Keratinocyte (primary cell): ENCODE data around the gene CREB1. TPM values are rescaled to one million over a fixed set of nuclear protein-coding genes. Genes with fewer than 3 reads are reported as not detected.

Source experiments
- DNase-seq: peaks from one replicate; pipeline ENCODE4 v3.0.0-alpha.2; 2011; ENCODE audit warnings: low read depth, missing footprints, low spot score
- FAIRE-seq: peaks from 2 replicates; lab custom pipeline; 2011; peaks lifted over from hg19 to GRCh38; lab: Jason Lieb, UNC
- H2AFZ ChIP-seq: 2 replicates; pipeline ENCODE4 v1.6.0; 2012; ENCODE audit warnings: low read length, control low read depth, inconsistent platforms; ENCODE audit not compliant: control insufficient read depth
- H3K27ac ChIP-seq: 2 replicates; pipeline ENCODE4 v1.5.1; 2011; ENCODE audit warnings: low read length; ENCODE audit not compliant: control insufficient read depth, insufficient read depth
- H3K27me3 ChIP-seq: 3 replicates; pipeline ENCODE4 v1.6.0; 2011; ENCODE audit warnings: low read length; ENCODE audit not compliant: control insufficient read depth, insufficient read depth; ENCODE audit errors: extremely low read depth
- H3K36me3 ChIP-seq, 2 experiments: 2 replicates in 1 of 2; 3 replicates in 1 of 2; pipeline ENCODE4 v1.5.1; 2011; ENCODE audit warnings: low read length in 2 of 2, mild to moderate bottlenecking in 1 of 2; ENCODE audit not compliant: control insufficient read depth in 2 of 2, insufficient read depth in 2 of 2; ENCODE audit errors: extremely low read depth in 1 of 2
- H3K4me1 ChIP-seq: 3 replicates; pipeline ENCODE4 v1.5.1; 2011; ENCODE audit warnings: low read length; ENCODE audit not compliant: control insufficient read depth, insufficient read depth; ENCODE audit errors: extremely low read depth
- H3K4me2 ChIP-seq: 3 replicates; pipeline ENCODE4 v1.6.0; 2011; ENCODE audit warnings: low read depth, low read length; ENCODE audit not compliant: control insufficient read depth, insufficient read depth; ENCODE audit errors: extremely low read depth
- H3K4me3 ChIP-seq, 3 experiments: fragments of 200-600 bp in 1 of 3; sonication (generic) in 1 of 3; 2 replicates in 2 of 3; 3 replicates in 1 of 3; pipeline ENCODE4 v1.5.1; 2011 to 2016; ENCODE audit warnings: low read length in 3 of 3, mild to moderate bottlenecking in 3 of 3, control low read depth in 2 of 3, inconsistent platforms in 1 of 3, low read depth in 1 of 3, mixed read lengths in 1 of 3, mixed run types in 1 of 3, moderate library complexity in 1 of 3; ENCODE audit not compliant: control insufficient read depth in 2 of 3, insufficient read depth in 2 of 3; ENCODE audit errors: extremely low read depth in 1 of 3
- H3K79me2 ChIP-seq: 2 replicates; pipeline ENCODE4 v1.6.0; 2012; ENCODE audit warnings: low read length; ENCODE audit not compliant: control insufficient read depth, insufficient read depth
- H3K9ac ChIP-seq: 3 replicates; pipeline ENCODE4 v1.6.0; 2011; ENCODE audit warnings: low read length; ENCODE audit not compliant: control insufficient read depth, insufficient read depth; ENCODE audit errors: extremely low read depth
- H3K9me1 ChIP-seq: 3 replicates; pipeline ENCODE4 v1.6.0; 2011; ENCODE audit warnings: low read length; ENCODE audit not compliant: control insufficient read depth, insufficient read depth; ENCODE audit errors: extremely low read depth
- H3K9me3 ChIP-seq: 2 replicates; pipeline ENCODE4 v1.5.1; 2012; ENCODE audit warnings: low read depth, low read length; ENCODE audit not compliant: control insufficient read depth
- H4K20me1 ChIP-seq: 3 replicates; pipeline ENCODE4 v1.6.0; 2011; ENCODE audit warnings: low read length; ENCODE audit not compliant: control insufficient read depth, insufficient read depth; ENCODE audit errors: extremely low read depth
- EZH2 ChIP-seq: IDR thresholded peaks from one replicate; pipeline ENCODE4 v1.6.1; 2012; ENCODE audit warnings: inconsistent platforms, mild to moderate bottlenecking, low read length, moderate library complexity
- dilution Hi-C: fragments of 300-500 bp; cut with MboI; formaldehyde crosslinking; loops from one replicate; pipeline ENCODE4 v1.7.0; 2020; ENCODE audit warnings: low sequenced_read_pairs; ENCODE audit not compliant: extremely low pct_ligation_motif_present
- polyA plus RNA-seq, 5 experiments: library from polyadenylated mRNA; depleted of rRNA in 3 of 5; stranded (reverse) in 3 of 5; stranded (forward) in 1 of 5; unstranded in 1 of 5; fragments of >200 nt; gene quantifications; 1 replicate in 1 of 5; 2 replicates in 3 of 5; 3 replicates in 1 of 5; pipeline versions ENCODE4 v1.2.1 to v1.2.3, GENCODE V29; 2011 to 2012; ENCODE audit warnings: missing spikeins in 2 of 5, low read depth in 1 of 5, low replicate concordance in 1 of 5
- TF ChIP-seq, protein P1 (sequence below), 3 experiments: IDR thresholded peaks in 1 of 3; conservative IDR thresholded peaks in 1 of 3; optimal IDR thresholded peaks in 1 of 3; 2 replicates in 2 of 3; 3 replicates in 1 of 3; pipeline versions ENCODE3 to v1.5.1; 2011; ENCODE audit warnings: low read length in 3 of 3, mild to moderate bottlenecking in 3 of 3, moderate library complexity in 2 of 3, control low read depth in 1 of 3, inconsistent platforms in 1 of 3; ENCODE audit not compliant: insufficient read depth in 2 of 3; ENCODE audit errors: extremely low read depth in 1 of 3

Gene CREB1
- polyA plus RNA-seq, 1 donor (not counting 4 experiments of a cell fraction or from before 2014, with no cell fraction given), result 38.9 TPM

DNA sequence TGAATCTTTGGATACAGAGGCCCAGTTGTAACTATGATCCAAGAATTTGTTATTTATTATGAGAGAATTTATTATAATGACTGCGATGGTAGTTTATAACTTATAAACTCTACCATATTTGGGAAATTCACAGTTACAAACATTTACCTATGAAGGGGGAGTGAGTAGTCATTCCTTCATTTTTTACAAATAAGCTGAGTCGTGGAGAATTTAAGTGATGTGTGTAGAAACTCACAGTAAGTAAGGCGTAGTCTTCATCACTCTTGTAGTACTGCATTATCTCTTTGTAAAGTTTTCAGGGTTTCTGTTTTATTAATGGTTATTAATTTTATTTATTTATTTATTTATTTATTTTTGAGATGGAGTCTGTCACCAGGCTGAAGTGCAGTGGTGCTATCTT is 13.5 kb downstream of the CREB1 start:
- Histone ChIP-seq H4K20me1 (no peaks in the 10 kb centered on the region), H3K36me3 (no peaks in the 10 kb centered on the region), H3K4me2 (no peak overlapping the region), H3K27me3 (no peaks in the 10 kb centered on the region), H3K9me1 (no peaks in the 10 kb centered on the region), H3K9ac (no peak overlapping the region), H3K27ac (no peak overlapping the region), H3K4me3 (no peak overlapping the region), H3K4me1 (peaks cover 5% of the 10 kb centered on the region), H2AFZ (no peak overlapping the region), H3K9me3 (no peaks in the 10 kb centered on the region), H3K79me2 (peaks cover 97% of the 10 kb centered on the region)
- TF ChIP-seq EZH2, result no peak
- TF ChIP-seq, protein P1, sequence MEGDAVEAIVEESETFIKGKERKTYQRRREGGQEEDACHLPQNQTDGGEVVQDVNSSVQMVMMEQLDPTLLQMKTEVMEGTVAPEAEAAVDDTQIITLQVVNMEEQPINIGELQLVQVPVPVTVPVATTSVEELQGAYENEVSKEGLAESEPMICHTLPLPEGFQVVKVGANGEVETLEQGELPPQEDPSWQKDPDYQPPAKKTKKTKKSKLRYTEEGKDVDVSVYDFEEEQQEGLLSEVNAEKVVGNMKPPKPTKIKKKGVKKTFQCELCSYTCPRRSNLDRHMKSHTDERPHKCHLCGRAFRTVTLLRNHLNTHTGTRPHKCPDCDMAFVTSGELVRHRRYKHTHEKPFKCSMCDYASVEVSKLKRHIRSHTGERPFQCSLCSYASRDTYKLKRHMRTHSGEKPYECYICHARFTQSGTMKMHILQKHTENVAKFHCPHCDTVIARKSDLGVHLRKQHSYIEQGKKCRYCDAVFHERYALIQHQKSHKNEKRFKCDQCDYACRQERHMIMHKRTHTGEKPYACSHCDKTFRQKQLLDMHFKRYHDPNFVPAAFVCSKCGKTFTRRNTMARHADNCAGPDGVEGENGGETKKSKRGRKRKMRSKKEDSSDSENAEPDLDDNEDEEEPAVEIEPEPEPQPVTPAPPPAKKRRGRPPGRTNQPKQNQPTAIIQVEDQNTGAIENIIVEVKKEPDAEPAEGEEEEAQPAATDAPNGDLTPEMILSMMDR (optimal IDR thresholded peaks at IDR 0.05 in 1 of 3, IDR thresholded peaks at IDR 0.05 in 1 of 3, conservative IDR thresholded peaks at IDR 0.05 in 1 of 3; ENCODE audit: extremely low read depth in 1 of 3, insufficient read depth in 2 of 3, low read length in 3 of 3), result no peak
- dilution Hi-C loops, result no loop called here
- no peak for FAIRE-seq
- no peak for DNase-seq

DNA sequence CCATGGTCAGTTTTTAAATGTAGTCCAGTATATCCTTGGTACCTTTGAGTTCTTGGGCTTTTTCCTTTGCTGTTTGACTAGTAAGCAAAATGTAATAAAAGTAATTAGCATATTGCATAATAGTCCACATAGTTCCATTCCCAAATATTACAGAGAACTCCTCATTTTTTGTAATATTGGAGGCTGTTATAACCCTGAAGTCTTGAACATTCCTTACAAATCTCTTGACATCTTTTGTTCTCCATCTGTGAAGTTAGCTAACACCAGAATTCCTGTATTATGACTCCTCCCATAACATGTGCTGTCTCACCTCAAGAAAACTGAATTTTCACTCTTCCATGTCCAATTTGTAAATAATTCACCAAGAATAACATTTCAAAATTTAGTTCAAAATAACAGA is 17.1 kb downstream of the CREB1 start:
- Histone ChIP-seq H4K20me1 (no peaks in the 10 kb centered on the region), H3K79me2 (peaks cover 95% of the 10 kb centered on the region), H2AFZ (no peak overlapping the region), H3K9me1 (no peaks in the 10 kb centered on the region), H3K4me3 (no peak overlapping the region), H3K4me1 (peaks cover 13% of the 10 kb centered on the region), H3K27ac (no peak overlapping the region), H3K27me3 (no peaks in the 10 kb centered on the region), H3K36me3 (no peaks in the 10 kb centered on the region), H3K4me2 (no peak overlapping the region), H3K9me3 (no peaks in the 10 kb centered on the region), H3K9ac (no peak overlapping the region)
- dilution Hi-C loops, result no loop called here
- DNase-seq (no peak), FAIRE-seq (peak; percentile 17)
- no peak for TF ChIP-seq EZH2
- TF ChIP-seq, protein P1 (optimal IDR thresholded peaks at IDR 0.05 in 1 of 3, IDR thresholded peaks at IDR 0.05 in 1 of 3, conservative IDR thresholded peaks at IDR 0.05 in 1 of 3; ENCODE audit: extremely low read depth in 1 of 3, insufficient read depth in 2 of 3, low read length in 3 of 3), result no peak
